Astrocyte of the cerebellum (primary cell): ENCODE measurements around the gene NUP188.
A peak's percentile ranks its signal among the peaks of the same experiment; 100 is the strongest.
"Not testable (repeated sequence)": the region's sequence is repeated elsewhere in the genome, so short reads cannot be mapped to it uniquely, and the experiment has no call there.

ENCODE experiments used
- DNase-seq: peaks from one replicate; pipeline ENCODE4 v3.0.0-alpha.2; 2011; ENCODE audit warnings: low read depth
- H3K4me3 ChIP-seq: 2 replicates; pipeline ENCODE4 v1.5.1; 2011; ENCODE audit warnings: mild to moderate bottlenecking, low read depth, low read length, moderate library complexity
- in situ Hi-C: cut with HindIII; loops from 2 replicates; pipeline ENCODE4 v1.10.0; 2017; ENCODE audit warnings: low sequenced_read_pairs
- TF ChIP-seq, protein P1 (sequence below): IDR thresholded peaks from 2 replicates; pipeline ENCODE4 v1.5.1; 2012; ENCODE audit warnings: low read length, low read depth, moderate library complexity, mild to moderate bottlenecking; ENCODE audit errors: missing control alignments

Gene NUP188

DNA sequence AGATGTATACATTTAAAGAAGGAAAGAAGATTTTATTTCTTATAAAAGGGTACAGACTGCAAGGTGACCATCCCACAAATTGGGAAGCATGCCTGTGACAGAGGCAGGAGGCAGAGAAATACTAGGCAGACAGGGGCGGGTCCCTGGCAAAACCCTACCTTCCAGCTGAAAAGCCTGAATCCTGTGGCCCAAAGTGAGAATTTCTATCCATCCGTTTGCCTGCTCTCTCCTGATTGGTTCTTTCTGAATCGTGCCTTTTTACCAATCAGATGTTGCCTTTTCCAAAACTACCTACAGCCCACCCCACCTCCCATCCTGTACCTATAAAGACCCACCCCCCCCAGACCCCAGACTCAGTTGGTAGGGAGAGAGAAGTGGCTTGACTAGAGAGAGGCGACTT, 84.0 kb downstream of the NUP188 start:
- TF ChIP-seq, protein P1, sequence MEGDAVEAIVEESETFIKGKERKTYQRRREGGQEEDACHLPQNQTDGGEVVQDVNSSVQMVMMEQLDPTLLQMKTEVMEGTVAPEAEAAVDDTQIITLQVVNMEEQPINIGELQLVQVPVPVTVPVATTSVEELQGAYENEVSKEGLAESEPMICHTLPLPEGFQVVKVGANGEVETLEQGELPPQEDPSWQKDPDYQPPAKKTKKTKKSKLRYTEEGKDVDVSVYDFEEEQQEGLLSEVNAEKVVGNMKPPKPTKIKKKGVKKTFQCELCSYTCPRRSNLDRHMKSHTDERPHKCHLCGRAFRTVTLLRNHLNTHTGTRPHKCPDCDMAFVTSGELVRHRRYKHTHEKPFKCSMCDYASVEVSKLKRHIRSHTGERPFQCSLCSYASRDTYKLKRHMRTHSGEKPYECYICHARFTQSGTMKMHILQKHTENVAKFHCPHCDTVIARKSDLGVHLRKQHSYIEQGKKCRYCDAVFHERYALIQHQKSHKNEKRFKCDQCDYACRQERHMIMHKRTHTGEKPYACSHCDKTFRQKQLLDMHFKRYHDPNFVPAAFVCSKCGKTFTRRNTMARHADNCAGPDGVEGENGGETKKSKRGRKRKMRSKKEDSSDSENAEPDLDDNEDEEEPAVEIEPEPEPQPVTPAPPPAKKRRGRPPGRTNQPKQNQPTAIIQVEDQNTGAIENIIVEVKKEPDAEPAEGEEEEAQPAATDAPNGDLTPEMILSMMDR, result no peak
- in situ Hi-C loops, result loop anchor here (10.0 kb wide), 1 partner anchor 53 kb away; the partner anchor contains the start of gene DOLPP1
- no peak overlapping the region for H3K4me3 ChIP-seq
- DNase-seq, result no peak

DNA sequence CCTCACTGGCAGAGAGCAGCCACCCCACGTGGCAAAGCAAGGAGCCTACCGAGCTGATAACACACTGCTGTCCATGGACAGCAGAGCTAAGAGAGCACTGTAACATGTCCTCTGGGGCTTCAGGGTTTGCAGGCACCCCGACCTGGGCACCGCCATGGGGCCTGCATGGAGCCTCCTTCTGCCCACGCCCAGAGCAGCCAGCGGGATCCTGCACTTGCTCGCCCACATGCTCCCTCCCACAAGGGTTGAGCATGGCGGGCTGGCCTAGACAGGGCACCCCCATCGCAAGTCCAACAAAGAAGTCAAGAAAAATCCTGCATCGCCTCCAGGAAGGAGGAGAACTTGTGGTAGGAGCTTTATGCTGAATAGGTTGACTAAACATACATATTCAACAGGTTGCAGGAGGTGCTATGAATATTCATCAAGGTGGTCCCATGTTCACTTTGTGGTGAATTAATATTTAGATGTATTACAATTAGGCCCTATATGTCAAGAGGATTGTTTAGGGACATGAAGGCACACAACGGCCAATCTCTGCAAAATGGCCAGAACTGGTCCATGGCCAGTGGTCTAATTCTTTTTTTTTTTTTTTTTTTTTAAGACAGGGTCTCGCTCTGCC, 85.2 kb downstream of the NUP188 start:
- TF ChIP-seq, protein P1, result no peak
- no peak overlapping the region for H3K4me3 ChIP-seq
- in situ Hi-C loops, result loop anchor here (10.0 kb wide), 1 partner anchor 52 kb away; the partner anchor contains the start of gene DOLPP1
- DNase-seq, result no peak

DNA sequence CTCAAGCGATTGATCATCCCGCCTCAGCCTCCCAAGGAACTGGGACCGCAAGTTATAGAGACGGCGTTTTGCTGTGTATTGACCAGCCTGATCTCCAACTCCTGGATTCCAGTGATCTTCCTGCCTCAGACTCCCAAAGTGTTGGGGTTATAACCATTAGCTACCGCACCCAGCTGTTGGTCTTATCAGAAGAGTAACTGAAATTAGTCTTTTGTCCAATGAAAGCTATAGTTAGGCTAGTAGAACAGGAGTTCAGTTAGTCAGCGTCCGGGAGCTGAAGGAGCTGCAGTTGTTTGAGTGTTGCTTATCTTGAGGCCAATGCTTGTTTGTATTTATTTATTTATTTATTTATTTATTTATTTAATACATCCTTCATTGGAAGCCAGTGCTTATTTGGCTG, 85.7 kb downstream of the NUP188 start:
- in situ Hi-C loops, result loop anchor here (10.0 kb wide), 1 partner anchor 52 kb away; the partner anchor contains the start of gene DOLPP1
- TF ChIP-seq, protein P1, result no peak
- H3K4me3 ChIP-seq, result no peak overlapping the region
- no peak for DNase-seq

DNA sequence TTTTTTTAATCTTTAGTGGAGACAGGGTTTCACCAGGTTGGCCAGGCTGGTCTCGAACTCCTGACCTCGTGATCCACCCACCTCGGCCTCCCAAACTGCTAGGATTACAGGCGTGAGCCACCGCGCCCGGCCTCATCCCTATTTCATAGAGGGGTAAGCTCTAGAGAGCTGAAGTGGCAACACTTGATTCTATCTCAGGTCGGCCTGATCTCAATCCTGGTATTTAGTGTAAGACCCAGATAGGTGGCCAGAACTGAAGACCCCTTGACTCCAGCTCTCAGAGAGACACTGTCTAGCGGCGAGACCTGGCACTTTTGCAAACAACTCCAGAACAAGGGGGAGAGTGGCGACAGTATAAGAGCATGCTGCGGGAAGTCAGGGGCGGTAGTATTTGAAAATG, 88.3 kb downstream of the NUP188 start:
- in situ Hi-C loops, result loop anchor here (10.0 kb wide), 1 partner anchor 49 kb away; the partner anchor contains the start of gene DOLPP1
- DNase-seq, result not testable (repeated sequence)
- peak overlapping the region; percentile 98 for H3K4me3 ChIP-seq

DNA sequence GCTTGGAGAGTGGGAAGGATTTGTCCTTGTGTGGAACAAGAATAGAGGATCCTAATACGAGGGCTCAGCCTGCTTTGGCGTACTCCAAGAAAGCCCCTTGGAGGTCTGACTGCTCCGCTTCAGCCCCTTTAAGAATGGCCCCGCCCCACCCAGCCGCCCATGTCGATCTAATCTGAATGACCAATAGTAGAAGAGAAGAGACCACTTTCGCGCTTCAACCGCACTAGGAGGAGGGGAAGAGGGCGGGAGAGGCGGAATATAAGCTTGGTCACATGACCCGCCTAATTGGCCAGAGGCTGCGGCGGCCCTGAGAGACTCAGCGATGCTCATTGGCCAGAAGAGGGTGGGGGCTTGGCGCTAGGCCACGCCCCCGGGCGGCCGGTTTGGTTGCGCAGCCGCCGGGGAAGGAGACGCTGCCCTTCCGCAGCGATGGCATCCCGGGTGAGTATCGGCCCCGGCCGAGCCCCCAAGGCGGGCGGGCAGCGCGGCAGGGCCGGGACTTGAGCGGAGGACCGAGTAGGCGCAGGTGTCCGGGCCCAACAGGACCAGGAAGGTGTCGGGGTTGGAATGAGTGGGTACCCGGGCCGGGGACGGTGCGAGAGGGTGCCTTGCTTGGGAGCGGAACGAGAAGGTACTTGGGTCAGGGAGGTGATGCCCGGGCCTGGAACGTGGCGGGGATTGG, 88.9 kb downstream of the NUP188 start, which contains the start of gene MIGA2:
Gene MIGA2, plus strand, starts transcription at position 386 of the 682 bp plus-strand sequence. CDS start 3,969 bp downstream, outside the sequence.
- TF ChIP-seq, protein P1, result no peak
- peak; percentile 98 for DNase-seq
- peak within 1 kb of the TSS; percentile 98 for H3K4me3 ChIP-seq
- in situ Hi-C loops, result loop anchor here (10.0 kb wide), 1 partner anchor 48 kb away; the partner anchor contains the start of gene DOLPP1

DNA sequence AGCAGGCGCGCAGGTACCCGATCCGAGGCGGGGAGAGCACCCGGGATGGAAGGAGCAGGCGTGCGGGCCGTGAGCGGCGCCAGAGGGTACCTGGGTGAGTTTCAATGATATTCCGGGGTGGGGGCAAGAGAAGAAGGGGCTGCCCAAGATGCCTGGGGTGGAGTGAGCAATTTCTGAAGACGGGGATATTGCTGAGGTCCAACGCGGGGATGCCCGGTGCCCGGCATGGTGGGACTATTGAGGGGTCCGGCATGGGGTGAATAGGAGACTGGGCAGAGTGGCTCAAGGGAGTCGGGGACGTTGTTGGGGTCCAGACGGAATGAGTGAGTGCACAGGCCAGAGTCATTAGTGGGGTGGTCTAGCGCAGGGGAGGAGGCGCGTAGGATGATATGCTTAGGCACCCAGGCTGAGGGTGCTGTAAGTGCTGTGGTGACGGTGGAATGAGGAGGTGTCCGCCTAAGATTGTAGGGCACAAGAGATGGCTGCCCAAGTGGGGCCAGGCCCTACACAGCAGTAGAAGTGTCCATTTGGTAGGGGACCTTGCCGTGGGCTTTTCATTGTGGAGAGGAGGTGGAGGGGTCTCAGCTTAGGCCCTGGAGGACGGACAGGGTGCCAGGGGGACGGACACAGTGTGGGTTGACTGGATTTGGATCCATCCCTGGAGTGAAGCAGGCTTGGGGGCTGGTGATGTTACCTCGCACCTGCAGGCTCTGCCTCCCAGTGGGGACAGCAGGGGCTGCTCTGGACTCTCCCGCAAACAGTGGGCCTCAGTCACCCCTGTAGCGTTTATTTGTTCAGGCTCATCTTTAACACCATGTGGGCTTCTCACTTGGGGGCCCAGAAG, 89.6 kb downstream of the NUP188 start:
- DNase-seq, result no peak
- peak overlapping the region; percentile 98 for H3K4me3 ChIP-seq
- in situ Hi-C loops, result loop anchor here (10.0 kb wide), 1 partner anchor 48 kb away; the partner anchor contains the start of gene DOLPP1
- TF ChIP-seq, protein P1, result no peak
